Spleen (tissue), 11 donors: ENCODE measurements around the gene GOLGA6D. TPM values are rescaled to one million over a fixed set of nuclear protein-coding genes. Genes with fewer than 3 reads are reported as not detected.
"Not testable (repeated sequence)": the region's sequence is repeated elsewhere in the genome, so short reads cannot be mapped to it uniquely, and the experiment has no call there.

Source experiments
- DNase-seq: peaks from one replicate; pipeline ENCODE4 v3.0.0-alpha.2; 2020
- H3K27ac ChIP-seq, 8 donors: fragments of 200-600 bp; sonication (generic) in 7 of 8; 1 replicate in 4 of 8; 2 replicates in 4 of 8; pipeline versions ENCODE4 v1.5.0 to v1.8.0; 2016 to 2021; ENCODE audit warnings: inconsistent platforms in 4 of 8, mild to moderate bottlenecking in 4 of 8, moderate library complexity in 1 of 8
- H3K27me3 ChIP-seq, 7 donors: fragments of 200-600 bp; sonication (generic) in 6 of 7; replicated peaks in 1 of 7; 1 replicate in 4 of 7; 2 replicates in 3 of 7; pipeline versions ENCODE4 v1.5.0 to v1.8.0; 2016 to 2021; ENCODE audit warnings: inconsistent platforms in 3 of 7, mild to moderate bottlenecking in 1 of 7
- H3K36me3 ChIP-seq, 6 donors: fragments of 200-600 bp; sonication (generic) in 5 of 6; 1 replicate in 4 of 6; 2 replicates in 2 of 6; pipeline versions ENCODE4 v1.5.0 to v1.8.0; 2016 to 2021; ENCODE audit warnings: inconsistent platforms in 2 of 6
- H3K4me1 ChIP-seq, 6 donors: fragments of 200-600 bp; sonication (generic) in 5 of 6; 1 replicate in 3 of 6; 2 replicates in 3 of 6; pipeline versions ENCODE4 v1.5.0 to v1.8.0; 2016 to 2021; ENCODE audit warnings: inconsistent platforms in 3 of 6
- H3K4me3 ChIP-seq, 8 donors: fragments of 200-600 bp; sonication (generic) in 7 of 8; 1 replicate in 4 of 8; 2 replicates in 4 of 8; pipeline versions ENCODE4 v1.5.0 to v1.8.0; 2016 to 2021; ENCODE audit warnings: inconsistent platforms in 4 of 8, mild to moderate bottlenecking in 4 of 8, moderate library complexity in 2 of 8
- H3K9me3 ChIP-seq, 8 donors: fragments of 200-600 bp; sonication (generic) in 7 of 8; 1 replicate in 4 of 8; 2 replicates in 4 of 8; pipeline versions ENCODE4 v1.5.0 to v1.8.0; 2016 to 2021; ENCODE audit warnings: inconsistent platforms in 4 of 8
- POLR2A ChIP-seq, 3 donors: fragments of 450-650 bp; IDR thresholded peaks; one replicate each; pipeline ENCODE4 v1.5.1; 2017; ENCODE audit warnings: antibody characterized with exemption in 3 of 3, mild to moderate bottlenecking in 1 of 3
- POLR2AphosphoS5 ChIP-seq, 3 donors: sonication (generic); formaldehyde crosslinking; IDR thresholded peaks; one replicate each; pipeline ENCODE4 v1.5.1; 2017; ENCODE audit warnings: antibody characterized with exemption in 3 of 3
- WGBS, 5 donors: extraction: QIAGEN DNeasy Blood & Tissue Kit in 3 of 5; methylation state at CpG; one replicate each; pipeline versions ENCODE4 v1.1.5 to v1.1.7; 2013 to 2018; 5-methylcytosine and 5-hydroxymethylcytosine counted together
- intact Hi-C: fragments of 100-400 bp; cut with DNase I; formaldehyde crosslinking; loops from one replicate; pipeline ENCODE4 v1.15.0; 2023; ENCODE audit warnings: low total_unique reads
- polyA plus RNA-seq, 3 donors: library from polyadenylated mRNA; stranded (reverse); fragments of 200-250 nt; gene quantifications; one replicate each; pipeline ENCODE4 v1.2.1, GENCODE V29; 2013
- total RNA-seq, 7 donors: library from RNA; depleted of rRNA in 3 of 7; stranded (reverse); fragments of >200 nt in 3 of 7; fragmentation: NEBNext Ultra II Directional in 4 of 7; extraction: Animal tissue kit (Norgen Biotek cat#: 25700) in 4 of 7; gene quantifications; one replicate each; pipeline versions ENCODE4 v1.1.0 to v1.2.1, GENCODE V29; 2016 to 2021
- TF ChIP-seq, protein P1 (sequence below), 11 experiments: fragments of 200-600 bp in 7 of 11; fragments of 450-650 bp in 4 of 11; sonication (generic) in 4 of 11; IDR thresholded peaks in 8 of 11; conservative IDR thresholded peaks in 3 of 11; 1 replicate in 7 of 11; 2 replicates in 4 of 11; pipeline versions ENCODE4 v1.4.0 to v1.8.0; 2016 to 2021; ENCODE audit warnings: antibody characterized with exemption in 11 of 11, inconsistent platforms in 4 of 11, mild to moderate bottlenecking in 1 of 11
- donor health status: healthy with polysubstance abuse.
- donor health status: DM: no; HTN: no; CAD: no; lungs with moderate emphysema.
- donor health status: DM: no; HTN: no; CAD: no.
- donor health status: Bipolar disorder and iron deficiency.
- donor health status: healthy.
- donor health status: DM: no; HTN: no; CAD: no.
- donor health status: DM: yes; HTN: yes; CAD: no.

Gene GOLGA6D
- total and polyA plus RNA-seq, 10 donors, result not detected

- Histone ChIP-seq H3K27me3 (peaks cover 0 to 35% (median 4%) of the 10 kb centered on the region in 7 donors), H3K27ac (no peak overlapping the region), H3K4me1 (no peaks in the 10 kb centered on the region), H3K4me3 (no peak overlapping the region), H3K36me3 (no peaks in the 10 kb centered on the region), H3K9me3 (no peaks in the 10 kb centered on the region)
- WGBS, 5 donors, result 35 to 45% (median 35%) methylated on average over 11 to 15 of the region's 15 CpGs
- TF ChIP-seq, protein P1, sequence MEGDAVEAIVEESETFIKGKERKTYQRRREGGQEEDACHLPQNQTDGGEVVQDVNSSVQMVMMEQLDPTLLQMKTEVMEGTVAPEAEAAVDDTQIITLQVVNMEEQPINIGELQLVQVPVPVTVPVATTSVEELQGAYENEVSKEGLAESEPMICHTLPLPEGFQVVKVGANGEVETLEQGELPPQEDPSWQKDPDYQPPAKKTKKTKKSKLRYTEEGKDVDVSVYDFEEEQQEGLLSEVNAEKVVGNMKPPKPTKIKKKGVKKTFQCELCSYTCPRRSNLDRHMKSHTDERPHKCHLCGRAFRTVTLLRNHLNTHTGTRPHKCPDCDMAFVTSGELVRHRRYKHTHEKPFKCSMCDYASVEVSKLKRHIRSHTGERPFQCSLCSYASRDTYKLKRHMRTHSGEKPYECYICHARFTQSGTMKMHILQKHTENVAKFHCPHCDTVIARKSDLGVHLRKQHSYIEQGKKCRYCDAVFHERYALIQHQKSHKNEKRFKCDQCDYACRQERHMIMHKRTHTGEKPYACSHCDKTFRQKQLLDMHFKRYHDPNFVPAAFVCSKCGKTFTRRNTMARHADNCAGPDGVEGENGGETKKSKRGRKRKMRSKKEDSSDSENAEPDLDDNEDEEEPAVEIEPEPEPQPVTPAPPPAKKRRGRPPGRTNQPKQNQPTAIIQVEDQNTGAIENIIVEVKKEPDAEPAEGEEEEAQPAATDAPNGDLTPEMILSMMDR (IDR thresholded peaks at IDR 0.05 in 8 of 11, conservative IDR thresholded peaks at IDR 0.05 in 3 of 11), result peak in 4 of 11 experiments; percentile 5 to 23 (median 18)
- no peak for TF ChIP-seq POLR2A (IDR thresholded peaks at IDR 0.05)
- intact Hi-C loops, result no loop called here
- no peak for DNase-seq
Observed at GRCh38 chr15:75307778-75308390, 25.2 kb downstream of the GOLGA6D start.

DNA sequence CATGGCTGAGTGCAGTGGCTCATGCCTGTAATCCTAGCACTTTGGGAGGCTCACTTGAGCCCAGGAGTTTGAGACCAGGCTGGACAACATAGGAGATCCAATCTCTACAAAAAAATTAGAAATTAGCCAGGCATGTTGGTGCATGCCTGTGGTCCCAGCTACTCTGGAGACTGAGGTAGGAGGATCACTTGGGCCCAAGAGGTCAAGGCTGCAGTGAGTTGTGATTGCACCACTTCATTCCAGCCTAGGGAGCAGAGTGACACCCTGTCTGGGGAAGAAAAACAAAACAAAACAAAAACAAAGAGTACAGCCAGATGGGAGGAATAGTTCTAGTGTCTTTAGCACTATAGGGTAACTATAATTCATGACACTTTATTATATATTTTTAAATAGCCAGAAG, 27.1 kb downstream of the GOLGA6D start:
- no peak for DNase-seq
- Histone ChIP-seq H3K27me3 (peaks cover 0 to 27% (median 4%) of the 10 kb centered on the region in 7 donors), H3K4me3 (no peak overlapping the region), H3K4me1 (no peaks in the 10 kb centered on the region), H3K27ac (no peak overlapping the region), H3K36me3 (no peaks in the 10 kb centered on the region), H3K9me3 (no peaks in the 10 kb centered on the region)
- intact Hi-C loops, result no loop called here
- no peak for TF ChIP-seq POLR2AphosphoS5 (IDR thresholded peaks at IDR 0.05)
- no peak for TF ChIP-seq POLR2A (IDR thresholded peaks at IDR 0.05)

- H3K4me3 ChIP-seq, H3K4me1 ChIP-seq, intact Hi-C loops, H3K36me3 ChIP-seq, H3K27ac ChIP-seq, H3K9me3 ChIP-seq, DNase-seq: not testable (repeated sequence)
- whole genome bisulfite sequencing, 5 donors, result 77 to 97% (median 93%) methylated on average over 1 of the region's 1 CpG
- peaks cover 0 to 11% (median 4%) of the 10 kb centered on the region in 7 donors for H3K27me3 ChIP-seq
Observed at GRCh38 chr15:75312548-75312947, 29.9 kb downstream of the GOLGA6D start.

DNA sequence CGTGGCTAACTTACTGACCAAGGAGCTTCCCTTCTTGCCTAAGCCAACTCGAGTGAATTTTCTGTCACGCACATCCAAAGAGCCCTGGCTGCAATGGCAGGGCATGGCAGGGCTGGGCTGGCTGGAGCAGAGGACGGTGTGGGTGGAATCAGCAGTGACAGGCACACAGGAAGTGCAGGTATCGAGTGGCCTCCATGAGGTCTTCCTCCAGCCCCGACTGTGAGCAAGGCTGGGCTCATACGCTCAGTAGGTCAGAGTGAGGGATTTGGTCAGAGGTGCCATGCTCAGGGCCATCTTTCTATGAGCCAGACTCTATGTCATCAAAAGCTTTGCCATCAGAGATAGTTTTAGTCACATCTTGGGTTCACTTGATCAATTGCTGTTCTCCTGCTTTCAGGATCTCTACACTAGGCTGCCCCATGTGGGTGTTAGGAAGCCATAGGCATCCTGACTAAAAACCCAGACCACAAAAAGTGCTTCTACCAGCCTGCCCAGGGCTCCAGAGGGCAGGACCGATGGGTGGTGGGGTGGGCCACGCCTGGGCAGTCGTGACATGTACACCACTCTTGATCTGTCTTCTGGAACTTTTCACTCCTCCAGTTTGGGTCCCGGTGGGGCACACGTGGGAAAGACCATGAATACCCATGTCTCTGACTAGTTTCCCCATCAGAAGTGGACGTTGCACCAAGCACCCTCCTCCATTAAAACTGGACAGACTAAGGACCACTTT, 30.6 kb downstream of the GOLGA6D start:
- intact Hi-C loops, result no loop called here
- TF ChIP-seq, protein P1 (IDR thresholded peaks at IDR 0.05 in 8 of 11, conservative IDR thresholded peaks at IDR 0.05 in 3 of 11), result no peak
- no peak for TF ChIP-seq POLR2A (IDR thresholded peaks at IDR 0.05)
- TF ChIP-seq POLR2AphosphoS5 (IDR thresholded peaks at IDR 0.05), result no peak
- no peaks in the 10 kb centered on the region for H3K36me3 ChIP-seq
- H3K4me3 ChIP-seq, result no peak overlapping the region
- 79 to 81% (median 80%) methylated on average over 12 to 13 of the region's 13 CpGs for WGBS, 5 donors
- no peak overlapping the region for H3K27ac ChIP-seq
- no peaks in the 10 kb centered on the region for H3K4me1 ChIP-seq
- H3K9me3 ChIP-seq, result no peaks in the 10 kb centered on the region
- peaks cover 0 to 4% (median under 1%) of the 10 kb centered on the region in 7 donors for H3K27me3 ChIP-seq
- DNase-seq, result no peak

DNA sequence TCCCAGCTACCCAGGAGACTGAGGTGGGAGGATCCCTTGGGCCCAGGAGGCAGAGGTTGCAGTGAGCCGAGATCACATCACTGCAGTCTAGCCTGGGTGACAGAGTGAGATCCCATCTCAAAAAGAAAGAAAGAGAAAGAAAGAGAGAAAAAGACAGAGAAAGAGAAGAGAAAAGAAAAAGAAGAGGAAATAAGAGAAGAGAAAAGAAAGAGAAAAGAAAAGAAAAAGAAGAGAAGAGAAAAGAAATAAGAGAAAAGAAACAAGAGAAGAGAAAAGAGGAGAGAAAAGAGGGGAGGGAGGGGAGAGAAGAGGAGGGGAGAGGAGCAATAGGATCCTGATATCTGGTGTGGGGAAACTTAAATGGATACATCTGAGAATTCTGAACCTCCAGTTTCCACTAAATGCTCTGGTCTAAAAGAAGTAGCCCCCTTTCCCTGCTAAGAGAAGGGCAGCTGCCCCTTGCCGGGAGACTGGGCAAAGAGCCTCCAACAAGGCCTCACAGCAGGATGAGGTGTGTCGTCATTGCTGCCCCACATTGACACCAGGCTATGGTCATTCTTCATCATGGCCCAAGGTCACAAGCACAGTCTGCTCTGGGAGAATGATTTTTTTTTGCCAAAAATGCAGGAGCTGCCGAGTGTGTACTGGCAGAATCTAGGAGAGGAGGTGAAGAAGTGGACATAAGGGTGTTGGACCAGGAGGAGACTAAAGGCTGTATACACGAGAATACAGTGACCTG, 32.1 kb downstream of the GOLGA6D start:
- H3K27ac ChIP-seq, result no peak overlapping the region
- 64 to 88% (median 78%) methylated on average over 5 of the region's 5 CpGs for WGBS, 5 donors
- intact Hi-C loops, result no loop called here
- H3K4me1 ChIP-seq, result no peaks in the 10 kb centered on the region
- no peaks in the 10 kb centered on the region for H3K27me3 ChIP-seq
- no peaks in the 10 kb centered on the region for H3K9me3 ChIP-seq
- H3K36me3 ChIP-seq, result no peaks in the 10 kb centered on the region
- no peak for TF ChIP-seq POLR2AphosphoS5 (IDR thresholded peaks at IDR 0.05)
- TF ChIP-seq, protein P1 (IDR thresholded peaks at IDR 0.05 in 8 of 11, conservative IDR thresholded peaks at IDR 0.05 in 3 of 11), result no peak
- DNase-seq, result no peak
- no peak overlapping the region for H3K4me3 ChIP-seq

GRCh38 chr15:75319231-75319897, 36.7 kb downstream of the GOLGA6D start:
- H3K9me3 ChIP-seq, H3K36me3 ChIP-seq, H3K27me3 ChIP-seq, H3K4me3 ChIP-seq, H3K4me1 ChIP-seq, DNase-seq, intact Hi-C loops, H3K27ac ChIP-seq: not testable (repeated sequence)
- WGBS, 5 donors, result 81 to 91% (median 83%) methylated on average over 5 of the region's 5 CpGs
